Measurements from ENCODE around the gene KLRF2.

The KLRF2 gene

DNA sequence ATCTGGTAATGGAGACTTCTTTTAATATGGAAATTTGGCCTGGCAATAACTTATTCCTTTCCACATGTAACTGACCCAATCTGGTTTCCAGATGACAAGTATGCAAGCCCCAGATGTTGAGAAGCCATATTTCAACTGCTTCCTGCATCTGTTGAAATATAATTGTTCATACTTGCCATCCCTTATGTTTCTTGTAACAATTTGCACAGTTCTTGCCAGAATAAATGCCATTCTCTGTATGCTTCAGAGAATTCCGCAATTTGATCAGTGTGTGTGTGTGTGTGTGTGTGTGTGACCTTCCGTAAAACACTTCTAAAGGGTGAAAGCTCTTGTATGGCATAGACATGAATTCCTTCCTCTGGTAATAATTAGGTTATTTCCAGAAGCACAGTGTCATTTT lies 52.7 kb downstream of the KLRF2 start:
- no peak for DNase-seq (ENCODE audit: low read depth in 2 of 2, low spot score in 1 of 2)

DNA sequence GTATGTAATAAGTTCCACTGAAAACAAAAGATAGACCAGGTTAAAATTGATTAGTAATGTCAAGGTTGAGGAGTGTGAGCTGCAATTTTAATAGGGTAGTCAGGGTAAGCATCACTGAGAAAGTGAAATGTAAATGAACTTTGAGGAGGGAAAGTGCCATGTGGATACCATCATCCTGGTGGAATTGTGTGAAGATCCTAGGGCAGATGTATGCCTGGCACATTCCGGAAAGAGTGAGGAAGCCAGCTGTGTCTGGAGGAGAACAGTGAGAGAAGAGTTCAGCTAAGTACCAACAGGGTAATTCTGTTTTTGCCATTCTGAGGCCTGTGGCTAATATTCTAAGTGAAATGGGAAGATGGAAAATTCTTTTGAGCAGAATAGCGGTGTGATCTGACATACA lies 53.7 kb downstream of the KLRF2 start:
- DNase-seq (ENCODE audit: low read depth in 2 of 2, low spot score in 1 of 2), result no peak

DNA sequence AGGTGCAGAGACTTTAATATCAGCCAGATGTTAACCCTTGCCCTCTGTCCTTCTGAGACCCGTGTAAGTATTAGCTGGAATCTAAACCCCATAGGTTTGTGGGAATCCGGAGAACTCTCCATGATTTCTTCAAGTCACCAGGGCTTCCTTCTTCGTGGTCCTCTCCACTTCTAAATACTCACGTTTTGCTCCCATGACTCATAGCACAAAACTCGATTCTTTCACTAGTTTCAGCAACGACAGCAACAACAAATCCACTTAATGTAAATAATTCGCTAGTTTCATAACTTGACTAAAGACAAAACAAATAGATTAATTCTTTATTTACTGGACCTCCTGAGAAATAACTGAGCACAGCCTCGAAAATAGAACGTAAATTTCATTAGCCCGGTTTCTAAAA lies 55.3 kb downstream of the KLRF2 start:
- DNase-seq (ENCODE audit: low read depth in 2 of 2, low spot score in 1 of 2), result no peak

DNA sequence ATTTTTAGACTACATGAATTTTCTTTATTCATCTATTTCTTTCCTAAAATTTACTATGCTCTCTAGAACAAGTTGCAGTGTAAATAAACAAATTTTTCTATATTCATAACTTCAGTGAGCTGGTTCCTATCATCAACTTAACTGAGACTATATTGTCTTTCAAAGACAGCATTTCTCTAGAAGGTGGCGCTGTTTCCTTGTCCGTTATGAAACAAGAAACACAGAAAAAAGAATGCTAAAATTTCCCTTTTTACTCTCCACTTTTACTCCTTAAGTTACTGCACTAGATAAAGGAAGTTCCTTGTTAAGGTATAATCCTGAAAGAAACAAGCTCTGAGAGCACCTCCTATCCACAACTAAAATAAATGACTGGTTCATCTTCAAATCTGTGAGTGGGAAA lies 59.1 kb downstream of the KLRF2 start:
- no peak for DNase-seq (ENCODE audit: low read depth in 2 of 2, low spot score in 1 of 2)

DNA sequence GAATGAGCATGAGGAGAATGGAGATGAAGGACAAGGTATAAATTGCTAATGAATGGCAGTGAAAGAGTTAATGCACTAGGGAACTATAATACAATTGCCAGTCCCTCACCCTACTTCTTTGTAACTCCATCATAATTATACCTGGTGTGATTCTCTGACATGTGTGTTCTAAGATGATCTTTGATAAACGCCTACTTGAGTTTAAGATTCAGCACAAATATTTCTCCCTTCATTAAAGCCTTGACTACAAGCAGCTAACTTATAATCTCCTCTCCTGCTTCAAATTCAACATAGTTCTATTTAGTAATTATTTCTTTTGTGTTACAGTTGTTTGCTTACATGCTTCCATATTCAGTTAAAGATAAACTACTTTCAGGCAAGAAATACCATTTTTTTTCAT lies 60.5 kb downstream of the KLRF2 start:
- no peak for DNase-seq (ENCODE audit: low read depth in 2 of 2, low spot score in 1 of 2)

DNA sequence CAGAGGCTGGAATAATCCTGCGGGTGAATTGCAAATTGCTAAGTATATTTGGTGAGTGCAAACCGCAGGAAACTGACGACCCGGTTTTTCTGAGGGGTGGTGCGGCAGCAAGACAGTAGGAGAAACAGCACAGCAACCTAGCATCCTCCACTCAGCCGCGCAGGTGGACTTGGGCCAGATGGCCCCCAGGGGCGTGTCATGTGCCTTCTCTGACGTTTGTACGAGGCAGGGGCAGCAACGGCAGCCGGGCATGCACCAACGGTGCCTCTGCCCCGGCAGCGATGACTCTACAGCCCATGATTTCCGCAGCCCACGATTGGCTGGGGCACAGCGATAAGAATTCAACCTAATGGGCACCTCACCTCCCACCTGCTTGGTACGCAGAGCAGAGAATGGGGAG lies 62.0 kb downstream of the KLRF2 start:
- no peak for DNase-seq (ENCODE audit: low read depth in 2 of 2, low spot score in 1 of 2)

DNA sequence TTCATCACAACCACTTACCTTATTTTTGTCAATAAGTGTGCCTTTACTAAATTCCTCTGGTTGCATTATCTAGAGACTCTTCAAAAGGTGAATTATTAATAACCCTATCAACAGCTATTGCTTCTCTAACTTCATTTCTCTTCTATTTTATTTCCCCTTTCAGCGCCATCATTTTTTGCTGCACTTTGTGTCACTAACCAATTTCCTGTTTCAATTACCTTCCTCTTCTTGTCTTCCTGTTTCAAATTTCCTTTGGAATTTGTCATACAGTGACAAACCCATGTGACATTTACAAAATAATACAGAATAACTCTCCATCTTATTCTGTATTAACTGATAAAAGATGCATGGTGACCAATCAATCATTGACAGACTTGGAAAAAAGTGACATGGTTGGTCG lies 63.1 kb downstream of the KLRF2 start:
- DNase-seq (ENCODE audit: low read depth in 2 of 2, low spot score in 1 of 2), result no peak

Data from stimulated activated CD8-positive, alpha-beta memory T cell treated with anti-CD3 and anti-CD28 coated beads, Interleukin-4, amount 100 ng/mL, for 1 hour (primary cell).